ENCODE measurements around the gene MOB3C. TPM values are rescaled to one million over a fixed set of nuclear protein-coding genes. Genes with fewer than 3 reads are reported as not detected.
"Not testable (repeated sequence)": the region's sequence is repeated elsewhere in the genome, so short reads cannot be mapped to it uniquely, and the experiment has no call there.

Gene MOB3C
- 4.5 and 5.4 TPM in 2 replicates for total RNA-seq (2014; rRNA removed; shearing (Covaris generic))
- 4.6 and 4.7 TPM in 2 replicates for polyA plus RNA-seq (2015; cell fraction: cytosol; rRNA removed)
- 6.7 and 8.6 TPM in 2 replicates for polyA plus RNA-seq (2015; cell fraction: nucleus; rRNA removed)

GRCh38 chr1:46616277-46617107 lies at the start of gene MOB3C:
Gene MOB3C (minus strand): TSS chr1:46616811. CDS start chr1:46613321, 3,490 bp downstream.
- peak; percentile 72 for DNase-seq (ENCODE audit: low read depth)

- DNase-seq (ENCODE audit: low read depth): no peak
Measured at GRCh38 chr1:46665983-46666382, 49.4 kb upstream of the MOB3C start.

- not testable (repeated sequence) for DNase-seq (ENCODE audit: low read depth)
Measured at GRCh38 chr1:46662919-46663318, 46.3 kb upstream of the MOB3C start.

- not testable (repeated sequence) for DNase-seq (ENCODE audit: low read depth)
Measured at GRCh38 chr1:46660116-46660515, 43.5 kb upstream of the MOB3C start.

- DNase-seq (ENCODE audit: low read depth): no peak
Measured at GRCh38 chr1:46659307-46659870, 42.8 kb upstream of the MOB3C start.

GRCh38 chr1:46657775-46658174 lies 41.2 kb upstream of the MOB3C start:
- DNase-seq (ENCODE audit: low read depth): no peak

GRCh38 chr1:46656643-46657042 lies 40.0 kb upstream of the MOB3C start:
- DNase-seq (ENCODE audit: low read depth): no peak

- no peak for DNase-seq (ENCODE audit: low read depth)
Measured at GRCh38 chr1:46655848-46656247, 39.2 kb upstream of the MOB3C start.

- DNase-seq (ENCODE audit: low read depth): not testable (repeated sequence)
Measured at GRCh38 chr1:46654698-46655097, 38.1 kb upstream of the MOB3C start.

GRCh38 chr1:46654012-46654411 lies 37.4 kb upstream of the MOB3C start:
- DNase-seq (ENCODE audit: low read depth): no peak

GRCh38 chr1:46653405-46653958 lies 36.9 kb upstream of the MOB3C start:
- no peak for DNase-seq (ENCODE audit: low read depth)

- no peak for DNase-seq (ENCODE audit: low read depth)
Measured at GRCh38 chr1:46652321-46653100, 35.9 kb upstream of the MOB3C start.

- DNase-seq (ENCODE audit: low read depth): not testable (repeated sequence)
Measured at GRCh38 chr1:46651152-46651551, 34.5 kb upstream of the MOB3C start.

GRCh38 chr1:46650491-46650890 lies 33.9 kb upstream of the MOB3C start:
- DNase-seq (ENCODE audit: low read depth): no peak

GRCh38 chr1:46649764-46650163 lies 33.2 kb upstream of the MOB3C start:
- no peak for DNase-seq (ENCODE audit: low read depth)

- no peak for DNase-seq (ENCODE audit: low read depth)
Measured at GRCh38 chr1:46647611-46648010, 31.0 kb upstream of the MOB3C start.

GRCh38 chr1:46646844-46647243 lies 30.2 kb upstream of the MOB3C start:
- DNase-seq (ENCODE audit: low read depth): no peak

- no peak for DNase-seq (ENCODE audit: low read depth)
Measured at GRCh38 chr1:46646331-46646730, 29.7 kb upstream of the MOB3C start.

- DNase-seq (ENCODE audit: low read depth): no peak
Measured at GRCh38 chr1:46645815-46646214, 29.2 kb upstream of the MOB3C start.

GRCh38 chr1:46643368-46643775 lies 26.8 kb upstream of the MOB3C start:
- peak; percentile 81 for DNase-seq (ENCODE audit: low read depth)

- no peak for DNase-seq (ENCODE audit: low read depth)
Measured at GRCh38 chr1:46642115-46642680, 25.6 kb upstream of the MOB3C start.
